Measurements from ENCODE around the gene PADI6. TPM values are rescaled to one million over a fixed set of nuclear protein-coding genes. Genes with fewer than 3 reads are reported as not detected.

The PADI6 gene
- total and polyA plus RNA-seq, 2 donors (not counting 1 experiment from before 2014, with no cell fraction given): 0.04 TPM; not detected in 1

DNA sequence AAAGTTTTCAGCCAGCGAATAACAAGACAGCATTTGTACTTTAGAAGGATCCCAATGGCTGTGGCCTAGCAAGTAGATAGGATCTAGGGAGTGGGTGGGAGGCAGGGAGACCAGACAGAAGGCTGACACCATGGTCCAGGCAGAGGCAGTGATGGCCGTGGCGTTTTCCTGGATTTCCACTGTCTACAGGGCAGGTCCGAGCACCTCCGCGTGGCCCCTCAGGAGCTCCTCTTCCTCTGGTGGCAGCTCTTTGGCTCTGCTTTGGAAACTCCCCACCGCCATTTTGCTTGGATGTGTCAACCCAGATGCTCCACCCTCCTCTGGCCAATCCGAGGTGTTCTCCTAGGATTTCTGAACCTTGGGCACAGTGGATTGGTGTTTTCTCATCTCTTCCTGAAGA, 38.9 kb upstream of the PADI6 start:
- intact Hi-C loops (cut with micrococcal nuclease): no loop called here
- Histone ChIP-seq H3K36me3 (replicated peaks in 1 of 2; ENCODE audit: control extremely low read depth in 1 of 2, control insufficient read depth in 1 of 2, extremely low read depth in 1 of 2, insufficient read depth in 2 of 2, low read length in 1 of 2) (no peaks in the 10 kb centered on the region), H4K20me1 (ENCODE audit: control insufficient read depth, insufficient read depth, low read length, poor library complexity, severe bottlenecking) (no peaks in the 10 kb centered on the region), H2AFZ (ENCODE audit: insufficient read depth, low read depth, low read length, poor library complexity, severe bottlenecking) (no peak overlapping the region), H3K4me1 (ENCODE audit: control insufficient read depth in 2 of 2, insufficient read depth in 2 of 2, low read length in 2 of 2) (no peaks in the 10 kb centered on the region), H3K4me2 (replicated peaks; ENCODE audit: low read depth, low read length, poor library complexity, severe bottlenecking) (no peak overlapping the region), H3K9ac (ENCODE audit: low read length) (no peak overlapping the region), H3K27me3 (replicated peaks in 1 of 4; ENCODE audit: control extremely low read depth in 1 of 4, control insufficient read depth in 3 of 4, insufficient read depth in 4 of 4, low read length in 3 of 4) (peaks cover 0 to 18% (median 0%) of the 10 kb centered on the region in 4 experiments), H3K4me3 (ENCODE audit: control extremely low read depth in 1 of 5, extremely low read depth in 1 of 5, insufficient read depth in 1 of 5, low read depth in 2 of 5, low read length in 4 of 5) (no peak overlapping the region), H3K27ac (ENCODE audit: low read length in 2 of 2) (no peak overlapping the region), H3K9me3 (ENCODE audit: control extremely low read depth in 1 of 3, control insufficient read depth in 2 of 3, insufficient read depth in 1 of 3, low read length in 2 of 3) (no peaks in the 10 kb centered on the region), H3K79me2 (ENCODE audit: control insufficient read depth, insufficient read depth, low read length) (no peaks in the 10 kb centered on the region)
- WGBS (ENCODE audit: insufficient coverage): 97% methylated on average over 8 of the region's 8 CpGs
- Mint-ChIP-seq H3K27me3 (peaks cover 42% of the 10 kb centered on the region), H3K27ac (no peak overlapping the region), H3K4me3 (no peak overlapping the region), H3K9me3 (ENCODE audit: insufficient read depth) (no peaks in the 10 kb centered on the region), H3K4me1 (no peaks in the 10 kb centered on the region)
- TF ChIP-seq, protein P1, sequence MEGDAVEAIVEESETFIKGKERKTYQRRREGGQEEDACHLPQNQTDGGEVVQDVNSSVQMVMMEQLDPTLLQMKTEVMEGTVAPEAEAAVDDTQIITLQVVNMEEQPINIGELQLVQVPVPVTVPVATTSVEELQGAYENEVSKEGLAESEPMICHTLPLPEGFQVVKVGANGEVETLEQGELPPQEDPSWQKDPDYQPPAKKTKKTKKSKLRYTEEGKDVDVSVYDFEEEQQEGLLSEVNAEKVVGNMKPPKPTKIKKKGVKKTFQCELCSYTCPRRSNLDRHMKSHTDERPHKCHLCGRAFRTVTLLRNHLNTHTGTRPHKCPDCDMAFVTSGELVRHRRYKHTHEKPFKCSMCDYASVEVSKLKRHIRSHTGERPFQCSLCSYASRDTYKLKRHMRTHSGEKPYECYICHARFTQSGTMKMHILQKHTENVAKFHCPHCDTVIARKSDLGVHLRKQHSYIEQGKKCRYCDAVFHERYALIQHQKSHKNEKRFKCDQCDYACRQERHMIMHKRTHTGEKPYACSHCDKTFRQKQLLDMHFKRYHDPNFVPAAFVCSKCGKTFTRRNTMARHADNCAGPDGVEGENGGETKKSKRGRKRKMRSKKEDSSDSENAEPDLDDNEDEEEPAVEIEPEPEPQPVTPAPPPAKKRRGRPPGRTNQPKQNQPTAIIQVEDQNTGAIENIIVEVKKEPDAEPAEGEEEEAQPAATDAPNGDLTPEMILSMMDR (IDR thresholded peaks at IDR 0.05): no peak
- no peak for TF ChIP-seq EZH2 (IDR thresholded peaks at IDR 0.05; ENCODE audit: borderline replicate concordance, insufficient read depth, low read depth, low read length, poor library complexity, severe bottlenecking)
- no peak for ATAC-seq (ENCODE audit: low read depth)
- CTCF ChIA-PET: interaction anchor here (1.2 to 6.0 kb wide), 2 partner anchors 55 to 208 kb away, joined by 3 to 25 read pairs; no protein-coding TSS in a partner anchor
- DNase-seq: no peak
- POLR2A ChIA-PET: no interaction called here

DNA sequence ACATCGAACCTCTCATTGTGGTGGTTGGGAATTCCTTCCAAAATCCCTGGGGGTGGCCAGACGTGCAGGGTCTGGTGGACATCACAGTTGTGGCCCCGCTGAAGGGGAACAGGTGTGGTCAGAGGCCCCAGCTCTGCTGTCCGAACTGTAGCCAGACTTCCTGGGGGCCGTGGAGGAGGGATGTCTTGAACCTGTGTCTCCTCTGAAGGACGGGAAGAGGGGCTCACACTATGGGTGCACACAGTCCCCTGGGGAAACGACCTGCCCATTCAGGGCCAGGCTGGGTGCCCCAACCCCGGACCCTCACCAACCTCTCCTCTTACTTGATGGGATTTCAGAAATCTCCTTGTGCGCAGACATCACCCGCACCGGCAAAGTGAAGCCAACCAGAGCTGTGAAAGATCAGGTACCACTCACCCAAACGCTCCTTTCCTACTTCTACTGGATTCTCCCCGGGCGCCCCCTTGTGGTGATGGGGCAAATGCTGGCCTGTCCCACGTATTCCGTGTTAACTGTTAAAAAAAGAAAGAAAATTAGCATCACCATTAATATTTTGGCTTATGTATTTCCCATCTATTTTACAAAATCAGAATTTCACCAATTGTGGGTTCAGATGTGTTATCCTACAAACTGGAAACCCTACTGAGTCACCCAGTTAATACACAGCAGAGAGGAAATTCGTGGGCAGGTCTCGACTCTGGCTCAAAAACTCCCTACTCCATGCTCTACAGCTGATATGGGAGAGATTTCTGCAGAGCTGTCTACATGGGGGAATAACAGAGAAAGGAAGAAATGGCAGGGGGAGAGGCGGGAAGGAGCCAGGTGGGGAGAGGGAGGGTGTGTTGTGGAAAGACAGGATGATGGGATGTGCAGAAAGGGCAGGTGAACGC, 35.9 kb upstream of the PADI6 start:
- peak; percentile 57 for DNase-seq
- no peak for TF ChIP-seq EZH2 (IDR thresholded peaks at IDR 0.05; ENCODE audit: borderline replicate concordance, insufficient read depth, low read depth, low read length, poor library complexity, severe bottlenecking)
- TF ChIP-seq, protein P1 (IDR thresholded peaks at IDR 0.05): peak; percentile 93
- ATAC-seq (ENCODE audit: low read depth): peak; percentile 51
- CTCF ChIA-PET: interaction anchor here (0.5 to 6.0 kb wide), 10 partner anchors 24 to 281 kb away, joined by 3 to 25 read pairs (median 6); no protein-coding TSS in a partner anchor
- Histone ChIP-seq H3K27me3 (replicated peaks in 1 of 4; ENCODE audit: control extremely low read depth in 1 of 4, control insufficient read depth in 3 of 4, insufficient read depth in 4 of 4, low read length in 3 of 4) (peaks cover 0 to 11% (median 0%) of the 10 kb centered on the region in 4 experiments), H3K36me3 (replicated peaks in 1 of 2; ENCODE audit: control extremely low read depth in 1 of 2, control insufficient read depth in 1 of 2, extremely low read depth in 1 of 2, insufficient read depth in 2 of 2, low read length in 1 of 2) (no peaks in the 10 kb centered on the region), H4K20me1 (ENCODE audit: control insufficient read depth, insufficient read depth, low read length, poor library complexity, severe bottlenecking) (no peaks in the 10 kb centered on the region), H3K9ac (ENCODE audit: low read length) (no peak overlapping the region), H3K9me3 (ENCODE audit: control extremely low read depth in 1 of 3, control insufficient read depth in 2 of 3, insufficient read depth in 1 of 3, low read length in 2 of 3) (no peaks in the 10 kb centered on the region), H3K4me1 (ENCODE audit: control insufficient read depth in 2 of 2, insufficient read depth in 2 of 2, low read length in 2 of 2) (no peaks in the 10 kb centered on the region), H3K79me2 (ENCODE audit: control insufficient read depth, insufficient read depth, low read length) (no peaks in the 10 kb centered on the region), H3K4me2 (replicated peaks; ENCODE audit: low read depth, low read length, poor library complexity, severe bottlenecking) (no peak overlapping the region), H3K27ac (ENCODE audit: low read length in 2 of 2) (no peak overlapping the region), H2AFZ (ENCODE audit: insufficient read depth, low read depth, low read length, poor library complexity, severe bottlenecking) (no peak overlapping the region), H3K4me3 (ENCODE audit: control extremely low read depth in 1 of 5, extremely low read depth in 1 of 5, insufficient read depth in 1 of 5, low read depth in 2 of 5, low read length in 4 of 5) (no peak overlapping the region)
- POLR2A ChIA-PET: no interaction called here
- H3K9me3 Mint-ChIP-seq (ENCODE audit: insufficient read depth): no peaks in the 10 kb centered on the region
- intact Hi-C loops (cut with micrococcal nuclease): loop anchor here (5.0 kb wide), 1 partner anchor 99 kb away; no protein-coding TSS in a partner anchor
- H3K4me3 Mint-ChIP-seq: no peak overlapping the region
- H3K27ac Mint-ChIP-seq: no peak overlapping the region
- WGBS (ENCODE audit: insufficient coverage): 47% methylated on average over 12 of the region's 20 CpGs
- H3K4me1 Mint-ChIP-seq: no peaks in the 10 kb centered on the region
- peaks cover 24% of the 10 kb centered on the region for H3K27me3 Mint-ChIP-seq

Data from B cell (primary cell).